Lower leg skin (tissue), 4 donors: ENCODE measurements around the gene TRPV2. TPM values are rescaled to one million over a fixed set of nuclear protein-coding genes. Genes with fewer than 3 reads are reported as not detected.

Experiments
- DNase-seq, 2 donors: peaks; one replicate each; pipeline ENCODE4 v3.0.0-alpha.2; 2019; ENCODE audit warnings: low spot score in 2 of 2
- H3K4me3 ChIP-seq: fragments of 200-600 bp; sonication (generic); 2 replicates; pipeline ENCODE4 v1.5.1; 2017; ENCODE audit warnings: mild to moderate bottlenecking, low read depth; ENCODE audit not compliant: poor library complexity, severe bottlenecking
- POLR2A ChIP-seq, 2 donors: fragments of 450-650 bp; IDR thresholded peaks; one replicate each; pipeline ENCODE4 v1.6.1; 2016 to 2017; ENCODE audit warnings: antibody characterized with exemption in 2 of 2, mild to moderate bottlenecking in 1 of 2, moderate library complexity in 1 of 2
- WGBS, 2 donors: methylation state at CpG; one replicate each; pipeline ENCODE4 v1.1.5; 2018; 5-methylcytosine and 5-hydroxymethylcytosine counted together
- intact Hi-C: fragments of 100-400 bp; cut with DNase I; formaldehyde crosslinking; loops from one replicate; pipeline ENCODE4 v1.15.0; 2023; ENCODE audit warnings: low total_unique reads
- total RNA-seq, 4 donors: library from RNA; depleted of rRNA; stranded (reverse); fragments of >200 nt; gene quantifications; one replicate each; pipeline ENCODE4 v1.1.0, GENCODE V29; 2016
- TF ChIP-seq, protein P1 (sequence below), 3 donors: fragments of 450-650 bp; IDR thresholded peaks; one replicate each; pipeline ENCODE4 v1.5.1; 2016; ENCODE audit warnings: antibody characterized with exemption in 3 of 3, mild to moderate bottlenecking in 3 of 3, moderate library complexity in 2 of 3

The TRPV2 gene
- total RNA-seq, 4 donors from 2014 or later, result 3.3 to 8.9 (median 6.9) TPM

- 59 to 65% methylated on average over 19 of the region's 19 CpGs for WGBS, 2 donors
- TF ChIP-seq, protein P1, sequence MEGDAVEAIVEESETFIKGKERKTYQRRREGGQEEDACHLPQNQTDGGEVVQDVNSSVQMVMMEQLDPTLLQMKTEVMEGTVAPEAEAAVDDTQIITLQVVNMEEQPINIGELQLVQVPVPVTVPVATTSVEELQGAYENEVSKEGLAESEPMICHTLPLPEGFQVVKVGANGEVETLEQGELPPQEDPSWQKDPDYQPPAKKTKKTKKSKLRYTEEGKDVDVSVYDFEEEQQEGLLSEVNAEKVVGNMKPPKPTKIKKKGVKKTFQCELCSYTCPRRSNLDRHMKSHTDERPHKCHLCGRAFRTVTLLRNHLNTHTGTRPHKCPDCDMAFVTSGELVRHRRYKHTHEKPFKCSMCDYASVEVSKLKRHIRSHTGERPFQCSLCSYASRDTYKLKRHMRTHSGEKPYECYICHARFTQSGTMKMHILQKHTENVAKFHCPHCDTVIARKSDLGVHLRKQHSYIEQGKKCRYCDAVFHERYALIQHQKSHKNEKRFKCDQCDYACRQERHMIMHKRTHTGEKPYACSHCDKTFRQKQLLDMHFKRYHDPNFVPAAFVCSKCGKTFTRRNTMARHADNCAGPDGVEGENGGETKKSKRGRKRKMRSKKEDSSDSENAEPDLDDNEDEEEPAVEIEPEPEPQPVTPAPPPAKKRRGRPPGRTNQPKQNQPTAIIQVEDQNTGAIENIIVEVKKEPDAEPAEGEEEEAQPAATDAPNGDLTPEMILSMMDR (IDR thresholded peaks at IDR 0.05), result no peak
- no peak for TF ChIP-seq POLR2A (IDR thresholded peaks at IDR 0.05)
- DNase-seq, result no peak
- no peak overlapping the region for H3K4me3 ChIP-seq
- intact Hi-C loops, result no loop called here
Observed at GRCh38 chr17:16484445-16485175, 69.2 kb downstream of the TRPV2 start.

Other genes with a start within 250 kb of the TRPV2 start
- gene NCOR1, start 200.0 kb upstream of the TRPV2 start, total RNA-seq, result 100 to 1,000 TPM in 3 of 4 donors, 10 to 100 TPM in 1; 84.2 to 161 (median 115) TPM
- 10 to 100 TPM; 25.5 to 93.4 (median 40.7) TPM for gene PIGL, start 198.4 kb upstream of the TRPV2 start, total RNA-seq
- 1 to 10 TPM; 2.1 to 4.9 (median 3.8) TPM for gene CENPV, start 62.1 kb upstream of the TRPV2 start, total RNA-seq
- gene UBB, start 34.5 kb upstream of the TRPV2 start, total RNA-seq, result 100 to 1,000 TPM; 606 to 678 (median 615) TPM
- 1 to 10 TPM in 2 of 4 donors, under 1 TPM in 2; 0.74 to 1.6 (median 0.99) TPM for gene LRRC75A, start 76.6 kb downstream of the TRPV2 start, total RNA-seq
- gene ZNF287, start 153.6 kb downstream of the TRPV2 start, total RNA-seq, result 10 to 100 TPM in 1 of 4 donors, 1 to 10 TPM in 3; 3.9 to 11.8 (median 5.8) TPM
- 1 to 10 TPM; 3.7 to 7.2 (median 5.5) TPM for gene ZNF624, start 238.3 kb downstream of the TRPV2 start, total RNA-seq